WI38 (cell line): ENCODE data around the gene PAM.
A peak's percentile ranks its signal among the peaks of the same experiment; 100 is the strongest.

Source experiments
- H3K4me3 ChIP-seq: 2 replicates; pipeline ENCODE4 v1.5.1; 2011; ENCODE audit warnings: low read depth, mild to moderate bottlenecking, control low read depth, low read length
- TF ChIP-seq, protein P1 (sequence below): IDR thresholded peaks from 2 replicates; pipeline ENCODE4 v1.5.1; 2012; ENCODE audit warnings: low read depth, mild to moderate bottlenecking, control low read depth, low read length

Gene PAM

DNA sequence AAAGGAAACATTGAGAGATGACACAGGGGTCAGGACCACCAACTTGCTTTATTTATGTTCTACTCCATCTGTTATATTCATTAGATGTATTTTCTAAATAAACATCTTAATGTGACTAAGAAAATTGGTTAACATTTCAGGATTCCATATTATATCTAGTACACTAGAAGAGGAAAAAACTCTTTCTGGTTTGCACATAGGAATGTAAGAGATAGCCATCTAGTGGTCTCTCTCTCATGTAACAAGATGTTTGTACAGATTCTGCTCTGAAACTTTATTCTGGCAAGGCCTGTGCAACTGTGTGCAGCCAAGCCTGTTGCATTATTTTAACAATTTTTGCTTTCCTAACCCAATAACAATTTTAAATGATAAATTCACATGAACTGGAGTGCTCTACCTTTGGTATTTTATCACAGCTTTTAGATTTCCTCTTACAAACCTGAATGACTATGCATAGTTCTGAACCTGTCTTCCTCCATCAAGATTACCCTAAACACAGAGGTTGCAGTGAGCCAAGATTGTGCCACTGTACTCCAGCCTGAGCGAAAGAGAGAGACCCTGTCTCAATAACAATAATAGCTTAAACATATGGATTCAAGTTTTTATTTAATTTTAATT is 216.7 kb downstream of the PAM start:
- TF ChIP-seq, protein P1, sequence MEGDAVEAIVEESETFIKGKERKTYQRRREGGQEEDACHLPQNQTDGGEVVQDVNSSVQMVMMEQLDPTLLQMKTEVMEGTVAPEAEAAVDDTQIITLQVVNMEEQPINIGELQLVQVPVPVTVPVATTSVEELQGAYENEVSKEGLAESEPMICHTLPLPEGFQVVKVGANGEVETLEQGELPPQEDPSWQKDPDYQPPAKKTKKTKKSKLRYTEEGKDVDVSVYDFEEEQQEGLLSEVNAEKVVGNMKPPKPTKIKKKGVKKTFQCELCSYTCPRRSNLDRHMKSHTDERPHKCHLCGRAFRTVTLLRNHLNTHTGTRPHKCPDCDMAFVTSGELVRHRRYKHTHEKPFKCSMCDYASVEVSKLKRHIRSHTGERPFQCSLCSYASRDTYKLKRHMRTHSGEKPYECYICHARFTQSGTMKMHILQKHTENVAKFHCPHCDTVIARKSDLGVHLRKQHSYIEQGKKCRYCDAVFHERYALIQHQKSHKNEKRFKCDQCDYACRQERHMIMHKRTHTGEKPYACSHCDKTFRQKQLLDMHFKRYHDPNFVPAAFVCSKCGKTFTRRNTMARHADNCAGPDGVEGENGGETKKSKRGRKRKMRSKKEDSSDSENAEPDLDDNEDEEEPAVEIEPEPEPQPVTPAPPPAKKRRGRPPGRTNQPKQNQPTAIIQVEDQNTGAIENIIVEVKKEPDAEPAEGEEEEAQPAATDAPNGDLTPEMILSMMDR, result peak; percentile 36

GRCh38 chr5:102974177-102974576 is 219.1 kb downstream of the PAM start:
- TF ChIP-seq, protein P1, result no peak
- no peak overlapping the region for H3K4me3 ChIP-seq

More for the DNA sequence above, 216.7 kb downstream of the PAM start:
- no peak overlapping the region for H3K4me3 ChIP-seq

GRCh38 chr5:102975045-102975444 is 219.9 kb downstream of the PAM start:
- TF ChIP-seq, protein P1, result no peak
- no peak overlapping the region for H3K4me3 ChIP-seq

GRCh38 chr5:102975457-102976182 is 220.5 kb downstream of the PAM start:
- TF ChIP-seq, protein P1, result no peak

DNA sequence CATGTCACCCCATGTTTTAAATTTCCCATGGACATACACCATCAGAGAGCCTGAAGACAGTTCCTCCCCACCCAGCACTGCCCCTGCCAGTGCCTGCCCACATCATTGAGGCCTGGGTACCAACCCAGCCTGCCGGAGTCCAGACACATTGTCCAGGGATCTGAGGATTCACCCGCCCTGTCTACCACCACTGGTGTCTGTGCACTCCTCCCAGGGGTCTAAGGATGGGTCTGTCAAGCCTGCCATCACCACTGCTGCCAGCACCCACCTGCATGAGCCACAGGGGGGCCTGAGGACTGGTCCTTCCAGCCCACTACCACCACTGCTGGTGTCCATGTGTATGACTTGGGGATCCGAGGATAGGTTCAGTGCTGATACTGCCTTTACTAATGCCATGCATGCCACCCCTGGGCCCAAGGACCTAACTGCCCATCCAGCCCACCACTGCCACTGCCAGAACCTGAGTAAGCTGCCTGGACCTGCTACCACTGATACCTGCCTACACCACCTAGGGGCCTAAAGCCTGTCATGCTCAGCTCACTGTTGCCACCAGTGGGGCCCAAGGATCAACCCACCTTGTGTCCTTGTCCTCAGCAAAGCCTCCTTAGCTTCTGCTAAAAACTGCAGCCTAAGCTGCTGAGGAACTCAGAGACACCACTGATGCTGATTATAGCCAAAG is 227.0 kb downstream of the PAM start:
- no peak overlapping the region for H3K4me3 ChIP-seq
- TF ChIP-seq, protein P1, result no peak

More at GRCh38 chr5:102975457-102976182, 220.5 kb downstream of the PAM start:
- no peak overlapping the region for H3K4me3 ChIP-seq

DNA sequence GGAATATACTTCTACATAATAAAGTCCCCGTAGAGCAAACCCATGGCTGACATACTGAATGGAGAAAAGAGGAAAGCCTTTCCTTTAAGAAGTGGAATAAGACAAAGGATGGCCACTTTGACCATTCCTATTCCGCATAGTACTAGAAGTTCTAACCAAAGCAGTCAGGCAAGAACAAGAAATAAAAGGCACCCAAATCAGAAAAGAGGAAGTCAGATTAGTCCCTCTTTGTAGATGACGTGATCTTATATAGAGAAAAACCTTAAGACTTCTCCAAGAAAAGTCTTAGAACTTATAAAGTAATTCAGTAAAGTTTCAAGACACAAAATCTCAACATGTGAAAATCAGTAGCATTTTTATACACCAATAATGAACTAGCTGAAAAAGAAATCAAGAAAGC is 231.0 kb downstream of the PAM start:
- TF ChIP-seq, protein P1, result no peak
- H3K4me3 ChIP-seq, result no peak overlapping the region

- TF ChIP-seq, protein P1, result no peak
- H3K4me3 ChIP-seq, result no peak overlapping the region
Observed at GRCh38 chr5:102988459-102988858, 233.4 kb downstream of the PAM start.
